ENCODE data around the gene CD6.

CD6 gene

DNA sequence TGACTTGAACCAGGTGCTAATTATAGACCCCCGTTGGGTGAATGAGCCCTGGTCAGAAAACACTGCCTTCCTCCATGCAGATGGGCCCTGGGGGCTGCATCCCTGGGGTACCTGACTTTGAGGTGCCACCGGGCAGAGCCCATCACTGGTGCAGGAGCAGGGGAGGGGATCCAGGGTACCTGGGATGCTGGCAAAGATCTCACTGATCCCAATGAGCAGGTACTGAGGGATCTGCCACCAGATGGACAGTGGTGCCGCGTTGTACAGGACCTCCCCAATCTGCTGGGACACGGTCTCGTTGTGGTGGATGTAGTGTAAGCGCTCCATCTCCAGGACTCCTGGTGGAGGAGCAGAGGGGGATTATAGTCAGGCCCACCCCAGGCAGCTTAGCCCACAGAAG, 32.2 kb upstream of the CD6 start:
- H3K4me1 ChIP-seq = no peaks in the 10 kb centered on the region
- no peak overlapping the region for H3K27ac ChIP-seq
- H3K9me3 ChIP-seq = no peaks in the 10 kb centered on the region
- H3K4me3 ChIP-seq = no peak overlapping the region
- intact Hi-C loops (cut with DNase I; ENCODE audit: low total_unique reads) = no loop called here
- TF ChIP-seq, protein P1, sequence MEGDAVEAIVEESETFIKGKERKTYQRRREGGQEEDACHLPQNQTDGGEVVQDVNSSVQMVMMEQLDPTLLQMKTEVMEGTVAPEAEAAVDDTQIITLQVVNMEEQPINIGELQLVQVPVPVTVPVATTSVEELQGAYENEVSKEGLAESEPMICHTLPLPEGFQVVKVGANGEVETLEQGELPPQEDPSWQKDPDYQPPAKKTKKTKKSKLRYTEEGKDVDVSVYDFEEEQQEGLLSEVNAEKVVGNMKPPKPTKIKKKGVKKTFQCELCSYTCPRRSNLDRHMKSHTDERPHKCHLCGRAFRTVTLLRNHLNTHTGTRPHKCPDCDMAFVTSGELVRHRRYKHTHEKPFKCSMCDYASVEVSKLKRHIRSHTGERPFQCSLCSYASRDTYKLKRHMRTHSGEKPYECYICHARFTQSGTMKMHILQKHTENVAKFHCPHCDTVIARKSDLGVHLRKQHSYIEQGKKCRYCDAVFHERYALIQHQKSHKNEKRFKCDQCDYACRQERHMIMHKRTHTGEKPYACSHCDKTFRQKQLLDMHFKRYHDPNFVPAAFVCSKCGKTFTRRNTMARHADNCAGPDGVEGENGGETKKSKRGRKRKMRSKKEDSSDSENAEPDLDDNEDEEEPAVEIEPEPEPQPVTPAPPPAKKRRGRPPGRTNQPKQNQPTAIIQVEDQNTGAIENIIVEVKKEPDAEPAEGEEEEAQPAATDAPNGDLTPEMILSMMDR (IDR thresholded peaks at IDR 0.05) = no peak
- H3K27me3 ChIP-seq = no peaks in the 10 kb centered on the region
- DNase-seq = no peak
- peaks cover 0 to 61% (median 47%) of the 10 kb centered on the region in 3 donors for H3K36me3 ChIP-seq

DNA sequence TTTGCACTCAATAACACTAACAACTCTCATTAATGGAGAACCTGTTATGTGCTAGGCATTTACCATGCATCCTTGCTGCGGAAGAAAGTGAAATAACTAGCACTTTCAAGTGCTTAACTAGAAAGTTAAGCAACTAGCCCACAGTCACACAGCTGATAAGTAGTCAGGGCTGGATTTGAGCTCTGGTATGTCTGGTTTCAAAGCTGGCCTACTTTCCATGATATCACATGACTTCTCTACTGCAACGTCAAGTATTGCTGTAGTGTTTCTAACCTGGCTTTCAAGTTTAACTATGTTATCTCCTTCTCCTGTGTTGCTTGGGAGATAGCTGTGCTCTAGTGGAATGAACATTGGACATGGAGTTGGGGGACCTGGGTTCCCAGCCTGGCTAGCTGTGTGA, 31.6 kb upstream of the CD6 start:
- Histone ChIP-seq H3K36me3 (peaks cover 0 to 67% (median 47%) of the 10 kb centered on the region in 3 donors), H3K4me3 (no peak overlapping the region), H3K4me1 (no peaks in the 10 kb centered on the region), H3K27me3 (no peaks in the 10 kb centered on the region), H3K27ac (no peak overlapping the region), H3K9me3 (no peaks in the 10 kb centered on the region)
- no peak for DNase-seq
- intact Hi-C loops (cut with DNase I; ENCODE audit: low total_unique reads) = no loop called here
- TF ChIP-seq, protein P1 (IDR thresholded peaks at IDR 0.05) = no peak

DNA sequence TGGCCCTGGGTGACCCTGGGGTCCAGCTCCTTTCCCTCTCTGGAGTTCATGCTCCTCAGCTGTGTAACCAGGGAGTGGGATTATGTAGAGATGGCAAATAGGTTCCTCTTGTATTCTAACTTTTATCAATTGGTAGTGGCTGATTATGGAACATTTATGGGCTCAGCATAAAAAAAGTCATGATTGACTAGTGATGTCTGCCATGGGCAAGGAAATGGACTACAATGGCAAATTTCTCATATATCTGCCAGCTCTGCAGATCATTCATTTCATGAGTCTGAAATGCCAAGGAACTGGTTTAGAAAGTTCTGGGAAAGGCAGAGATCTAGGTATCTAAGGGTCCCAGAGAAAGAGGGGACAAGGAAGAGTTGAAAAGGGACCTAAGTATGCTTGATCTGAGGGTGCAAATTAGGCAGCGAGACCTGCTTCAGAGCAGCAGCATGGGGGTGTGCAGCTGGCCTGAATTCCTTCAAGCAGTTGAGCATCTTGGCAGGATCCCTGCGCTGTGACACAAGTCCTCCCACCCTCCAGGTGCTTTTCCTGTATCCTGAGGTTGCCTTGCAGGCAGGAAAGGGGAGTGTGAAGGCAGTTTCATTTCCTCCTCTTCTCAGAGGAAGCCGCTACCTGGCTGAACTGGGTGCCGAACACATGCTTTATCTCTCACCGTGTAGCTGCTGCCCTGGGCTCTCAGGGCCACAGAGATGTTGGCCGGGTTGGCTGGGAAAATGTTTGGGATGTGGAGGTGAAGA, 29.9 kb upstream of the CD6 start:
- intact Hi-C loops (cut with DNase I; ENCODE audit: low total_unique reads) = no loop called here
- Histone ChIP-seq H3K4me3 (no peak overlapping the region), H3K9me3 (no peaks in the 10 kb centered on the region), H3K4me1 (no peaks in the 10 kb centered on the region), H3K27ac (no peak overlapping the region), H3K36me3 (peaks cover 0 to 75% (median 53%) of the 10 kb centered on the region in 3 donors), H3K27me3 (no peaks in the 10 kb centered on the region)
- no peak for DNase-seq
- TF ChIP-seq, protein P1 (IDR thresholded peaks at IDR 0.05) = no peak

DNA sequence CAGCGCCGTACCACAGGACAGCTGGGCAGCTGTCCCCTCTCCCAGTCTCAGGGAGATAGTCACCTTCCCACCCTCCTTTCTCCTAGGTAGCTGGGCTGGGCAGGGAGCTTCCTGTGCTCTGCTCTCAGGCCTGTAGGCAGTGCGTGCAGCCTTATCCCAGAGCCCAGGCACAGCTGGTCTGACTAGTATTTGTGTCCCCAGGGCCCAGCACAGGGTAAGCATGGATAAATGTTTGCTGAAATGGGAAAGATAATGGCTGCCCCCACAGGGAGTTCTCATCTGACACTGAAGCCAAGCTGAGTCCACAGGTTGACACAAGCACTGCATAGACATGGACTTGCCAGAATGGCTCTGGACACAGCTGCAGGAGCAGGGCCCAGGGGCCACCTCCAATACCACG, 29.3 kb upstream of the CD6 start:
- intact Hi-C loops (cut with DNase I; ENCODE audit: low total_unique reads) = no loop called here
- H3K4me1 ChIP-seq = no peaks in the 10 kb centered on the region
- H3K27ac ChIP-seq = no peak overlapping the region
- H3K9me3 ChIP-seq = no peaks in the 10 kb centered on the region
- no peaks in the 10 kb centered on the region for H3K27me3 ChIP-seq
- peaks cover 0 to 70% (median 53%) of the 10 kb centered on the region in 3 donors for H3K36me3 ChIP-seq
- TF ChIP-seq, protein P1 (IDR thresholded peaks at IDR 0.05) = no peak
- H3K4me3 ChIP-seq = no peak overlapping the region
- no peak for DNase-seq

DNA sequence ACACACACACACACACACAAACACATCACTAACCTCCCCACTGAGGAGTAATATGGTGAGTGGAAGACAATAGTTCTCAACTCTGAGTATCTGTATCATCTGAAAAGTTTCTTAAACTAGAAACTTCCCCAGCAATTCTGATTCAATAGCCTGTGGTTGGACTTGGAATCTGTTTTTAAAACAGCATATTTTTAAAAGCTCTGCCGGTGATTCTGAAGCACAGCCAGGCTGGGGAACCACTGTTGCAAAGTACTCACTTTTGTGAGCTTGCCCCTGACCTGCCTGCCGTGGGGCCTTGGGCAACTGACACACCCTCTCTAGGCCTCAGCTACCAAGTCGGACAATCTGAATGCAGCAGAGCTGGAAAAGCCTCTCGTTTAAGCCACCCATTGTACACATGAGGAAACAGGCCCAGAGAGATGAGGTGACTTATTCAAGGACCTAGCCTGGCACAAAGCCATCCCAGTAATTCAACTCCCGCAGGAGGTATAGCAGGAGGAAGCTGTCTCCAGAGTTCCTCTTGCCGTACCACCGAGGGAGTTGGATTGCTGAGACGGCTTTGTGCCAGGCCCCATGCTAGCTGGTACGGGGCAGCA, 28.4 kb upstream of the CD6 start:
- Histone ChIP-seq H3K27ac (no peak overlapping the region), H3K4me1 (no peaks in the 10 kb centered on the region), H3K9me3 (no peaks in the 10 kb centered on the region), H3K36me3 (peaks cover 0 to 64% (median 48%) of the 10 kb centered on the region in 3 donors), H3K4me3 (no peak overlapping the region), H3K27me3 (no peaks in the 10 kb centered on the region)
- TF ChIP-seq, protein P1 (IDR thresholded peaks at IDR 0.05) = no peak
- intact Hi-C loops (cut with DNase I; ENCODE audit: low total_unique reads) = no loop called here
- DNase-seq = no peak
